Astrocyte (in vitro differentiated cells and primary cell): ENCODE measurements around the gene CHCHD3. TPM values are rescaled to one million over a fixed set of nuclear protein-coding genes. Genes with fewer than 3 reads are reported as not detected.

Source experiments
- DNase-seq: peaks from one replicate; pipeline ENCODE4 v3.0.0-alpha.2; 2010; ENCODE audit warnings: low read depth
- FAIRE-seq: peaks from 2 replicates; lab custom pipeline; 2011; peaks lifted over from hg19 to GRCh38; lab: Jason Lieb, UNC
- H2AFZ ChIP-seq: 2 replicates; pipeline ENCODE4 v1.6.0; 2012; ENCODE audit warnings: low read depth, low read length, inconsistent platforms
- H3K27ac ChIP-seq: 2 replicates; pipeline ENCODE4 v1.5.1; 2011; ENCODE audit warnings: low read depth, low read length, inconsistent platforms
- H3K27me3 ChIP-seq: 2 replicates; pipeline ENCODE4 v1.6.0; 2011; ENCODE audit warnings: low read length, inconsistent platforms; ENCODE audit not compliant: insufficient read depth
- H3K36me3 ChIP-seq: 2 replicates; pipeline ENCODE4 v1.5.1; 2011; ENCODE audit warnings: low read length, inconsistent platforms; ENCODE audit not compliant: insufficient read depth
- H3K4me1 ChIP-seq: 2 replicates; pipeline ENCODE4 v1.5.1; 2011; ENCODE audit warnings: low read length, inconsistent platforms; ENCODE audit not compliant: insufficient read depth
- H3K4me2 ChIP-seq: 2 replicates; pipeline ENCODE4 v1.6.0; 2012; ENCODE audit warnings: low read length, inconsistent platforms
- H3K4me3 ChIP-seq: 2 replicates; pipeline ENCODE4 v1.5.1; 2011; ENCODE audit warnings: low read depth, mild to moderate bottlenecking, low read length, inconsistent platforms; ENCODE audit not compliant: insufficient read depth
- H3K79me2 ChIP-seq: 2 replicates; pipeline ENCODE4 v1.6.0; 2012; ENCODE audit warnings: mild to moderate bottlenecking, low read length, inconsistent platforms; ENCODE audit not compliant: insufficient read depth
- H3K9ac ChIP-seq: 2 replicates; pipeline ENCODE4 v1.6.0; 2012; ENCODE audit warnings: mild to moderate bottlenecking, low read length, inconsistent platforms
- H3K9me3 ChIP-seq: 2 replicates; pipeline ENCODE4 v1.5.1; 2012; ENCODE audit warnings: low read depth, mild to moderate bottlenecking, low read length, inconsistent platforms; ENCODE audit not compliant: insufficient read depth
- H4K20me1 ChIP-seq: 2 replicates; pipeline ENCODE4 v1.6.0; 2012; ENCODE audit warnings: low read length, inconsistent platforms; ENCODE audit not compliant: insufficient read depth
- H3K27ac Mint-ChIP-seq: one replicate; pipeline ENCODE4 v1.8.0; 2021; ENCODE audit warnings: mild to moderate bottlenecking, mixed read lengths; ENCODE audit not compliant: unreplicated experiment
- H3K27me3 Mint-ChIP-seq: one replicate; pipeline ENCODE4 v1.8.0; 2021; ENCODE audit warnings: low read depth, mixed read lengths; ENCODE audit not compliant: unreplicated experiment
- H3K36me3 Mint-ChIP-seq: one replicate; pipeline ENCODE4 v1.8.0; 2021; ENCODE audit warnings: low read depth, mixed read lengths; ENCODE audit not compliant: unreplicated experiment
- H3K4me1 Mint-ChIP-seq: one replicate; pipeline ENCODE4 v1.8.0; 2021; ENCODE audit warnings: low read depth, mixed read lengths; ENCODE audit not compliant: unreplicated experiment
- H3K4me3 Mint-ChIP-seq: one replicate; pipeline ENCODE4 v1.8.0; 2021; ENCODE audit warnings: mild to moderate bottlenecking, moderate library complexity, mixed read lengths; ENCODE audit not compliant: unreplicated experiment
- H3K9me3 Mint-ChIP-seq: one replicate; pipeline ENCODE4 v1.8.0; 2021; ENCODE audit warnings: mild to moderate bottlenecking, mixed read lengths; ENCODE audit not compliant: unreplicated experiment
- EZH2 ChIP-seq: IDR thresholded peaks from 2 replicates; pipeline ENCODE4 v1.6.1; 2012; ENCODE audit warnings: mild to moderate bottlenecking, low read length, inconsistent platforms; ENCODE audit not compliant: insufficient read depth
- total RNA-seq: library from RNA; stranded (reverse); gene quantifications from 2 replicates; pipeline ENCODE4 v1.2.1, GENCODE V29; 2021
- TF ChIP-seq, protein P1 (sequence below): IDR thresholded peaks from 2 replicates; pipeline ENCODE4 v1.5.1; 2011; ENCODE audit warnings: low read depth, mild to moderate bottlenecking, inconsistent platforms, low read length, moderate library complexity; ENCODE audit not compliant: insufficient read depth

The CHCHD3 gene
- total RNA-seq, 1 donor from 2014 or later = 63.1 TPM

DNA sequence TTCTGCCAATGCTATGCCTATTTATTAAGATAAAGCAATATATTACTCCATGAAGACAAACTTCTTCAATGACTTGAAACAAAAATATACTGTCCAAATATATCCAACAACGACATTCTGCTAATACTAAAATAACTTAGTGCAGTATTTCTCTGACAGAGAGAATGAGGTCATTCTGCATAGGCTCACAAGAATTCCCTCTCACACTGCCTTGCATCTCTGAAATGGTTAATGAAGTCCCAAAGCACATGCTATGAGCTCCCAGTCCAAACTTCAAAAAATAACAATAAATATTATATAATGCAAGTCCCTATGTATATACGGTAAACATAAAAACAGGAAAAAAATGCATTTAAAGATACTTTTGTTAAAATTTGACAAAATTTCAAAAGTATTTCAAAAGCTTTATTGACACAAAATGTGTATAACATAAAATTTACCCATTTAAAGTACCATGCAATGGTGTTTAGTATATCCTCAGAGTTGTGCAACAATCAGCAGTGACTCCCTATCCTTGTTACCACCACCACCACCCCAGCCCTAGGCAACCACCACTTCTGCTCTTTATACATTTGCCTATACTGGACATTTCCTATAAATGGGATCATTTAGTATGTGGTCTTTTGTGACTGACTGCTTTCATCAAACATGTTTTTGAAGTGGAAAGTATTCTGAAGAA, 27.6 kb downstream of the CHCHD3 start:
- Histone ChIP-seq H3K27me3 (no peaks in the 10 kb centered on the region), H3K36me3 (no peaks in the 10 kb centered on the region), H3K4me3 (no peak overlapping the region), H3K4me2 (peak overlapping the region; percentile 77), H2AFZ (no peak overlapping the region), H3K9ac (peak overlapping the region; percentile 55), H3K79me2 (peaks cover 77% of the 10 kb centered on the region), H3K4me1 (peaks cover 38% of the 10 kb centered on the region), H4K20me1 (peaks cover 40% of the 10 kb centered on the region), H3K27ac (peak overlapping the region; percentile 93), H3K9me3 (no peaks in the 10 kb centered on the region)
- H3K4me3 Mint-ChIP-seq = no peak overlapping the region
- H3K27me3 Mint-ChIP-seq = no peaks in the 10 kb centered on the region
- no peaks in the 10 kb centered on the region for H3K9me3 Mint-ChIP-seq
- H3K27ac Mint-ChIP-seq = no peak overlapping the region
- FAIRE-seq = no peak
- H3K36me3 Mint-ChIP-seq = no peaks in the 10 kb centered on the region
- TF ChIP-seq, protein P1, sequence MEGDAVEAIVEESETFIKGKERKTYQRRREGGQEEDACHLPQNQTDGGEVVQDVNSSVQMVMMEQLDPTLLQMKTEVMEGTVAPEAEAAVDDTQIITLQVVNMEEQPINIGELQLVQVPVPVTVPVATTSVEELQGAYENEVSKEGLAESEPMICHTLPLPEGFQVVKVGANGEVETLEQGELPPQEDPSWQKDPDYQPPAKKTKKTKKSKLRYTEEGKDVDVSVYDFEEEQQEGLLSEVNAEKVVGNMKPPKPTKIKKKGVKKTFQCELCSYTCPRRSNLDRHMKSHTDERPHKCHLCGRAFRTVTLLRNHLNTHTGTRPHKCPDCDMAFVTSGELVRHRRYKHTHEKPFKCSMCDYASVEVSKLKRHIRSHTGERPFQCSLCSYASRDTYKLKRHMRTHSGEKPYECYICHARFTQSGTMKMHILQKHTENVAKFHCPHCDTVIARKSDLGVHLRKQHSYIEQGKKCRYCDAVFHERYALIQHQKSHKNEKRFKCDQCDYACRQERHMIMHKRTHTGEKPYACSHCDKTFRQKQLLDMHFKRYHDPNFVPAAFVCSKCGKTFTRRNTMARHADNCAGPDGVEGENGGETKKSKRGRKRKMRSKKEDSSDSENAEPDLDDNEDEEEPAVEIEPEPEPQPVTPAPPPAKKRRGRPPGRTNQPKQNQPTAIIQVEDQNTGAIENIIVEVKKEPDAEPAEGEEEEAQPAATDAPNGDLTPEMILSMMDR = no peak
- TF ChIP-seq EZH2 = no peak
- peak; percentile 34 for DNase-seq
- H3K4me1 Mint-ChIP-seq = peaks cover 26% of the 10 kb centered on the region

DNA sequence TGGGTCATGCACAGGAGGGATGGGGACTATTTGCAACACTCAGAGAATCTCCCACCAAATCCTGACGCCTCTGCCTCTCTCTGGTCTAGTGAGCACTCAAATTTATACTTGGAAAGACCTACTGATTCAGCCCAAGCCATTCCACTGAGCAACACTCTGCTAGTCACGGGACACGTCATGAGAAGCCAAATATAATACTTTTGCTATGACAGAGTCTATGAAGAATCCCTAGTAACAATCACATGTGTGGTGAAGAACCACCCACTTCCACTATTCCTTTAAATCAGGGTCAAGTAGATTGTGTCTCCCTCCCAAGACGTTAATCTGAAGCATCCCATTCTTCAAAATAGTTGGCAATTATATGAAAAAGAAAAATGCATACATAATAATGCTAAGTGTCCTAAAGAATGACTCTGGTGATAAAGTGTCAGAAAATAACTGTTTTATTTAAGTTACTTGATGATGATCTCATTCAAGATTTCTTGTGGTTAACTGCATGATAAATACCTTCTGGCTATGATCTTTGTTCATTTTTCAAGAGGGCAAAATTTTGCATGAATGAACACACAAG, 28.5 kb downstream of the CHCHD3 start:
- FAIRE-seq (peak; percentile 87), DNase-seq (peak; percentile 99)
- Histone ChIP-seq H3K36me3 (no peaks in the 10 kb centered on the region), H3K4me2 (peak overlapping the region; percentile 77), H3K27me3 (no peaks in the 10 kb centered on the region), H3K4me3 (no peak overlapping the region), H3K9ac (peak overlapping the region; percentile 55), H3K4me1 (peaks cover 38% of the 10 kb centered on the region), H4K20me1 (peaks cover 41% of the 10 kb centered on the region), H3K79me2 (peaks cover 77% of the 10 kb centered on the region), H2AFZ (no peak overlapping the region), H3K9me3 (no peaks in the 10 kb centered on the region), H3K27ac (peak overlapping the region; percentile 93)
- Mint-ChIP-seq H3K4me3 (no peak overlapping the region), H3K9me3 (no peaks in the 10 kb centered on the region), H3K36me3 (no peaks in the 10 kb centered on the region), H3K27ac (peak overlapping the region; percentile 97), H3K4me1 (peaks cover 26% of the 10 kb centered on the region), H3K27me3 (no peaks in the 10 kb centered on the region)
- TF ChIP-seq EZH2 = no peak
- TF ChIP-seq, protein P1 = no peak

DNA sequence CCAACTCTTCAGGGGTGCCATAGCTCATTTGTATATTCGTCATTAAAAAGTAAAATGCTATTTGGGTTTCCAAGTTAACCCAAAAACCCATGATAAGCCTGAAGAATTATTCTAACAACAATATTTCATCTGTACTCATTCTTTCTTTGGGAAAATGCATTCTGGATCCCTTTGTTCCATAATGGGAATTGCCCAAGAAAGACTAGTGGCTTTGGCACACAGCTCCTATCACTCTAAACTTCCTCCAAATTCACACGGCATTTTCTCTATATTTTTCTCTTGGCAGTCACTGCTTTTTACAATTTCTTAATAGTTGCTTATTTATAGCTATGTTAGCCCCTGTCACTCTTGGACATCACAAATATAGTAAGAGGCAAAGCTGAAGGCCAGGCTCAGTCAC, 29.1 kb downstream of the CHCHD3 start:
- Histone ChIP-seq H3K79me2 (peaks cover 77% of the 10 kb centered on the region), H3K27me3 (no peaks in the 10 kb centered on the region), H3K36me3 (no peaks in the 10 kb centered on the region), H3K4me2 (peak overlapping the region; percentile 77), H4K20me1 (peaks cover 43% of the 10 kb centered on the region), H3K4me1 (peaks cover 38% of the 10 kb centered on the region), H3K27ac (peak overlapping the region; percentile 93), H2AFZ (no peak overlapping the region), H3K4me3 (no peak overlapping the region), H3K9ac (peak overlapping the region; percentile 55), H3K9me3 (no peaks in the 10 kb centered on the region)
- H3K36me3 Mint-ChIP-seq = no peaks in the 10 kb centered on the region
- no peak overlapping the region for H3K4me3 Mint-ChIP-seq
- H3K9me3 Mint-ChIP-seq = no peaks in the 10 kb centered on the region
- TF ChIP-seq, protein P1 = no peak
- no peak for TF ChIP-seq EZH2
- DNase-seq (no peak), FAIRE-seq (no peak)
- no peaks in the 10 kb centered on the region for H3K27me3 Mint-ChIP-seq
- peaks cover 26% of the 10 kb centered on the region for H3K4me1 Mint-ChIP-seq
- peak overlapping the region; percentile 97 for H3K27ac Mint-ChIP-seq
